HCT116 (cell line): ENCODE results near the gene SAPCD2.

ENCODE experiments used
- CEBPB ChIP-seq: IDR thresholded peaks from 2 replicates; pipeline ENCODE4 v1.6.1; 2012; ENCODE audit warnings: low read depth
- EGR1 ChIP-seq: IDR thresholded peaks from 2 replicates; pipeline ENCODE4 v1.6.1; 2012; ENCODE audit warnings: low read depth
- ELF1 ChIP-seq: IDR thresholded peaks from 2 replicates; pipeline ENCODE4 v1.6.1; 2012; ENCODE audit warnings: low read depth, borderline replicate concordance
- EZH2 ChIP-seq: fragments of 200-600 bp; sonication (generic); IDR thresholded peaks from 2 replicates; pipeline ENCODE4 v1.6.1; 2017; ENCODE audit warnings: antibody characterized with exemption, mixed run types
- EZH2phosphoT487 ChIP-seq: fragments of 200-600 bp; IDR thresholded peaks from 2 replicates; pipeline ENCODE4 v1.6.1; 2018; ENCODE audit warnings: antibody characterized with exemption, borderline replicate concordance
- JUND ChIP-seq: IDR thresholded peaks from 2 replicates; pipeline ENCODE4 v1.6.1; 2012
- POLR2A ChIP-seq: IDR thresholded peaks from 2 replicates; pipeline ENCODE4 v1.7.0; 2011; ENCODE audit warnings: borderline replicate concordance; ENCODE audit not compliant: insufficient read depth, insufficient read length; ENCODE audit errors: extremely low read depth
- POLR2AphosphoS5 ChIP-seq: IDR thresholded peaks from 2 replicates; pipeline ENCODE4 v1.6.1; 2011; ENCODE audit warnings: mild to moderate bottlenecking, low read depth, low read length, moderate library complexity
- SIN3A ChIP-seq: IDR thresholded peaks from 2 replicates; pipeline ENCODE4 v1.6.1; 2012; ENCODE audit warnings: low read depth
- TF ChIP-seq, protein P1 (sequence below), 3 experiments: fragments of 200-600 bp in 1 of 3; sonication (generic) in 1 of 3; IDR thresholded peaks in 2 of 3; conservative IDR thresholded peaks in 1 of 3; 2 replicates each; pipeline ENCODE4 v1.5.1; 2012 to 2017; ENCODE audit warnings: low read depth in 2 of 3, low read length in 2 of 3, antibody characterized with exemption in 1 of 3, borderline replicate concordance in 1 of 3, control low read depth in 1 of 3, mild to moderate bottlenecking in 1 of 3, mixed read lengths in 1 of 3, mixed run types in 1 of 3, moderate library complexity in 1 of 3; ENCODE audit not compliant: insufficient read depth in 1 of 3
- TF ChIP-seq, protein P2 (sequence below): IDR thresholded peaks from 2 replicates; pipeline ENCODE4 v1.6.1; 2012
- TF ChIP-seq, protein P3 (sequence below): IDR thresholded peaks from 2 replicates; pipeline ENCODE4 v1.6.1; 2012; ENCODE audit warnings: low read depth

DNA sequence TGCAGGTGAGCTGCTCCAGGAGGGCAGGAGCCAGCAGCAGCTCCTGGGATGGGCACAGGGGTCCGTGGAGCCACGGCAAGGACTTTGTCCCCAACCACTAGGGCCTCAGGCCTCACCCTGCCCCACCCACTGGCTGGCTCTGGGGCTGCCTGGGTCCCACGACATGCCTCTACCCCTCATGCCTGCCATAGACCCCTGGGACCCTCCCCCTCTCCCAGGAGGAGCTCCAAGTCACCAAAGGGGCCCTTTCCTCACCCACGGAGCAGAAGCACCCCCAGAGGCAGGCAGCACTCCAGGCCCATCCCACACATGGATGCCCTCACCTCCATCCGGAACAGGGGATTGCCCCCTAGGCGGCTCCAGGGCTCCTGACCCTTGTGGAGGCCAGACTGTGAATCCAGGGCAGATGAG is 48.8 kb downstream of the SAPCD2 start:
- TF ChIP-seq, protein P1, sequence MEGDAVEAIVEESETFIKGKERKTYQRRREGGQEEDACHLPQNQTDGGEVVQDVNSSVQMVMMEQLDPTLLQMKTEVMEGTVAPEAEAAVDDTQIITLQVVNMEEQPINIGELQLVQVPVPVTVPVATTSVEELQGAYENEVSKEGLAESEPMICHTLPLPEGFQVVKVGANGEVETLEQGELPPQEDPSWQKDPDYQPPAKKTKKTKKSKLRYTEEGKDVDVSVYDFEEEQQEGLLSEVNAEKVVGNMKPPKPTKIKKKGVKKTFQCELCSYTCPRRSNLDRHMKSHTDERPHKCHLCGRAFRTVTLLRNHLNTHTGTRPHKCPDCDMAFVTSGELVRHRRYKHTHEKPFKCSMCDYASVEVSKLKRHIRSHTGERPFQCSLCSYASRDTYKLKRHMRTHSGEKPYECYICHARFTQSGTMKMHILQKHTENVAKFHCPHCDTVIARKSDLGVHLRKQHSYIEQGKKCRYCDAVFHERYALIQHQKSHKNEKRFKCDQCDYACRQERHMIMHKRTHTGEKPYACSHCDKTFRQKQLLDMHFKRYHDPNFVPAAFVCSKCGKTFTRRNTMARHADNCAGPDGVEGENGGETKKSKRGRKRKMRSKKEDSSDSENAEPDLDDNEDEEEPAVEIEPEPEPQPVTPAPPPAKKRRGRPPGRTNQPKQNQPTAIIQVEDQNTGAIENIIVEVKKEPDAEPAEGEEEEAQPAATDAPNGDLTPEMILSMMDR (IDR thresholded peaks at IDR 0.05 in 2 of 3, conservative IDR thresholded peaks at IDR 0.05 in 1 of 3; ENCODE audit: borderline replicate concordance in 1 of 3, insufficient read depth in 1 of 3, low read depth in 2 of 3, low read length in 2 of 3) = no peak
- TF ChIP-seq POLR2A = no peak
- no peak for TF ChIP-seq SIN3A
- TF ChIP-seq CEBPB = no peak
- TF ChIP-seq EZH2phosphoT487 = no peak
- TF ChIP-seq EZH2 = no peak
- TF ChIP-seq POLR2AphosphoS5 = no peak
- TF ChIP-seq ELF1 = no peak
- TF ChIP-seq, protein P2, sequence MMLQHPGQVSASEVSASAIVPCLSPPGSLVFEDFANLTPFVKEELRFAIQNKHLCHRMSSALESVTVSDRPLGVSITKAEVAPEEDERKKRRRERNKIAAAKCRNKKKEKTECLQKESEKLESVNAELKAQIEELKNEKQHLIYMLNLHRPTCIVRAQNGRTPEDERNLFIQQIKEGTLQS = no peak
- no peak for TF ChIP-seq JUND
- TF ChIP-seq, protein P3, sequence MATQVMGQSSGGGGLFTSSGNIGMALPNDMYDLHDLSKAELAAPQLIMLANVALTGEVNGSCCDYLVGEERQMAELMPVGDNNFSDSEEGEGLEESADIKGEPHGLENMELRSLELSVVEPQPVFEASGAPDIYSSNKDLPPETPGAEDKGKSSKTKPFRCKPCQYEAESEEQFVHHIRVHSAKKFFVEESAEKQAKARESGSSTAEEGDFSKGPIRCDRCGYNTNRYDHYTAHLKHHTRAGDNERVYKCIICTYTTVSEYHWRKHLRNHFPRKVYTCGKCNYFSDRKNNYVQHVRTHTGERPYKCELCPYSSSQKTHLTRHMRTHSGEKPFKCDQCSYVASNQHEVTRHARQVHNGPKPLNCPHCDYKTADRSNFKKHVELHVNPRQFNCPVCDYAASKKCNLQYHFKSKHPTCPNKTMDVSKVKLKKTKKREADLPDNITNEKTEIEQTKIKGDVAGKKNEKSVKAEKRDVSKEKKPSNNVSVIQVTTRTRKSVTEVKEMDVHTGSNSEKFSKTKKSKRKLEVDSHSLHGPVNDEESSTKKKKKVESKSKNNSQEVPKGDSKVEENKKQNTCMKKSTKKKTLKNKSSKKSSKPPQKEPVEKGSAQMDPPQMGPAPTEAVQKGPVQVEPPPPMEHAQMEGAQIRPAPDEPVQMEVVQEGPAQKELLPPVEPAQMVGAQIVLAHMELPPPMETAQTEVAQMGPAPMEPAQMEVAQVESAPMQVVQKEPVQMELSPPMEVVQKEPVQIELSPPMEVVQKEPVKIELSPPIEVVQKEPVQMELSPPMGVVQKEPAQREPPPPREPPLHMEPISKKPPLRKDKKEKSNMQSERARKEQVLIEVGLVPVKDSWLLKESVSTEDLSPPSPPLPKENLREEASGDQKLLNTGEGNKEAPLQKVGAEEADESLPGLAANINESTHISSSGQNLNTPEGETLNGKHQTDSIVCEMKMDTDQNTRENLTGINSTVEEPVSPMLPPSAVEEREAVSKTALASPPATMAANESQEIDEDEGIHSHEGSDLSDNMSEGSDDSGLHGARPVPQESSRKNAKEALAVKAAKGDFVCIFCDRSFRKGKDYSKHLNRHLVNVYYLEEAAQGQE = no peak
- no peak for TF ChIP-seq EGR1
